HG02840 (cell line): ENCODE data around the gene CACNB1.

Experiments
- ATAC-seq: cut with Tn5 transposase; IDR thresholded peaks from one replicate; pipeline ENCODE4 v1.9.1; 2021; ENCODE audit warnings: mild to moderate bottlenecking, moderate library complexity, moderate number of reproducible peaks; ENCODE audit not compliant: unreplicated experiment, low FRiP score

The CACNB1 gene

GRCh38 chr17:39225959-39226683 lies 28.7 kb upstream of the CACNB1 start:
- ATAC-seq = no peak

DNA sequence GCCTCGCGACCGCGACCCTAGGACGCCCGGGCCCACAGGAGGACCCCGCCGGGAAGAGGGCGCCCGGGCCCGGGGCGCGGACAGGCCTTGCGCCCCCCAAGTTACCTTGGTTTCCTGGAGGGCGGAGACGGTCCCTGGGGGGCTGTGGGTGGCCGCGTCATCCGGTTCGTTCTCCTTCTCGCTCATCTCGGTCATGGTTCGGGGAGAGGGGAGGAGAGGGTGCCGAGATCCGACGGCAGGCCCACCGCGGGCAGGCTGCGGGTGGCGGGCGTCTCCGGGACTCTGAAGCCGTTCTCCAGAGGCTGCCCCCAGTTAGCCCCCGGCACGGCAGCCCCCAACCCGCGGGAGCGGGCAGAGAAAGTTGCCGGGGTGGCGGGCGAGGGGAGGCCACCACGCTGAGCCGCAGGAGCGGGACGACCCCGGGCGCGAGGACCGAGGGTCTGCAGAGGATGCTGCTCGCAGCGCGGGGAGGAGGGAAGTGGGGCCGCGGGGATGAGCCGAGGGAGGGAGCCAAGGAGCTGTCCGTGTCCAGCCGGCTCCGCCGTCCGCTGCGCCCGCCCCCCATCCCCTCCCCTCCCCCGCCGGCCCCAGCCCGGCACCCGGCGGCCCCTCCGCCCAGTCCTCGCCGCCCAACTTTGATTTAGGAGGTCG lies 28.0 kb upstream of the CACNB1 start, which contains the start of gene STAC2:
Gene STAC2 (minus strand): TSS at position 638 of the 651 bp plus-strand sequence. CDS start 443 bp downstream, at position 195.
- ATAC-seq = no peak

- no peak for ATAC-seq
These were observed 27.4 kb upstream of the CACNB1 start for GRCh38 chr17:39224778-39225307.

GRCh38 chr17:39223907-39224777 lies 26.7 kb upstream of the CACNB1 start:
- no peak for ATAC-seq

DNA sequence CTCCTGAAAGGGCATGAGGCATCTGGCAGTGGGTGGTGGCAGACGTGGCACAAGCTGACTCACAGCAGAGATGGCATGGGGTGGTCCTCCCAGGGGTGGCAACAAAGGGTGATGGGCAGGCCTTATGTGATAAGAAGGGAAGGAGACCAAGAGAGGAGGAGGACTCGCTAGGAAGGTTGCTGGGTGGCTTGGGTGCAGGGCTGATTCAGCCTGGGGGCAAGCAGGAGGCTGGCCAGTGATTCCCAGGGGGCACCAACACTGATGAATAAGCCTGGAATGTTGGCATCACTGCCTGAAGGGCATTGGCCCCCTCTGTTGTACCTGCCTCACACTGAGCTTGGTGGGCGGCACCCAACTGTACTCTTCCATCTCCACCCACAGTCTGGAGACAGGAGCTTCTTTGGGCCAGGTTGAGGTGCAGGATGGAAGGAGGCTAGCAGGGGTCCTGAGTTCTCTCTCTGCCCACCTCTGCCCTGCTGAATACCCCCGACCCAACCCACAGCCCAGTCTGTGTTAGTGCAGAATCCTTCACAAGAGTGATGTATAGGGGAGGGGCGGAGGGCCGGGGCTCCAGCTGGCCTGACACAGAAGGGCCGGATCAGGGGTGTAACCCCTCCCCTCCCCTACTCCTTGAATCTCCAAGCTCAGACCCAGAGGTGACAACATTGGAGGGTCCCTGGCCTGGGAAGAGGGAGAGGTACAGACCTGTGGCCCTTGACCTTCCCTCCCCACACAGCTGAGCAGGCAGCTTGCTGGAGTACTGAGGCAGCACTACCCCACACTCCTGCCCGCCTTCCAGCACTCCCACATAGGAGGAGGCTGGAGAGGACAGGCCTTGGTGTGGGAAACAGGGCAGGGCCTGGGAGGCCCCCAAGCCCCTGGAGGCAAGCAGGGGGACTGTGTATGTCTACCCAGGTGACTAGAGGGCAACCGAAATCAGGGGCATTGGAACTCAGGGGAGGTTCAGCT lies 25.7 kb upstream of the CACNB1 start:
- ATAC-seq = no peak

DNA sequence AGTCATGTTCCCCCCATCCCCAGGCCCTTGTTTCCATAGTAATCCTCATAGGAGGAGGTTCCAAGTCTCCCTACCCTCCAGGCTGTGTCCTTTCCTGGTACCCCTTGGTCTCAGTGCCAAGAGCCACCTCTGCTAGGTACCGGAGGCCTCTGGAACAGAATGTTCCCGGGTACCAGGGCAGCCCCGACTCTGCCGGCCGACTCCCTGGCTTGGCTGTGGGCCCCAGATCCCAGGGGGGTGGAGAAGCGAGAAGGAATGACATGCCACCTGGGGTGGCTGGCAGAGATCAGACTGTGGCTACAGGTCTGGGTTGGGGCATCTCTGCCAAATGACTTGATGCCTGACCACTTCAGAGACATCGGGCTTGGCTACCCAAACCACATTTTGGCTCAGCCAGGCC lies 24.7 kb upstream of the CACNB1 start:
- no peak for ATAC-seq

DNA sequence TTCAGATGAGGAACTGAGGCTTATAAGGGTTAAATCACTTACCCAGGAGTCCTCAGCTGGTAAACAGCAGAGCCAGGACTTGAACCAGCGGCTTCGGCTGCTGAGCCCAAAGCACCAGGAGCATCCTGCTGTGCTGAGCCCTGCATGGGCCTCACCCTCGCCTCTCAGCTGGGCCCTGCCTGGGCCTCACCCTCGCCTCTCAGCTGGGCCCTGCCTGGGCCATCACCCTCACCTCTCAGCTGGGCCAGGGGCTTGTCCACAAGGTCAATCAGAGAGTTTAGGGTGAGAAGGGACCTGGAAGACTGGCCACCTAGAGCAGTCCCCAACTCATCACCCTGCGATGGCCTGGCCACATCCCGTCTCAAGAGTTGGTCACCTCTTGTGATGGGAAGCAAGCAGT lies 24.1 kb upstream of the CACNB1 start:
- ATAC-seq = no peak

DNA sequence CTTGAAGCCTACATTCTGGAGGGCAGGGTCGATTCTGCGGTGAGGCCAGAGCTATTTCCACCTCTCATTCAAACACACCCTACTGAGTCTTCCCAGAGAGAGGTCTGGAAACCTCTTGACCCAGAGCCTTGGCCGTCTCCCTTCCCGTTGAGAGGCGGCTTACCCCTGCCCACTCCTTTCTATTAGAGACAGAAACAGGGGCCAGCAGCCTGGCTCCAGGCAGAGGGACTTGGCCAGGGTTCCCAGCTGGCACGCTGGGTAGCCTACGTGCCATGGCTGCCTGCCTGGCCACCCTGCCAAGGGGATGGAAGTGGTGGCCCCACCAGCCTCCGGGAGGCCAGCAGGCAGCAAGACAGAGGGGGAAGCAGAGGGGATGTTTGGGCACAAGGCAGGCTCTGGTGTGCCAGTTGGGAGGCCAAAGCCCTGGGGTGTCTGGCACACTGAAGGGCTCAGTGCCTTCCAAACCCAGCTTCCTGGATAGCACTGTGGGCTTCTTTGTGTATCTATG lies 22.2 kb upstream of the CACNB1 start:
- no peak for ATAC-seq

DNA sequence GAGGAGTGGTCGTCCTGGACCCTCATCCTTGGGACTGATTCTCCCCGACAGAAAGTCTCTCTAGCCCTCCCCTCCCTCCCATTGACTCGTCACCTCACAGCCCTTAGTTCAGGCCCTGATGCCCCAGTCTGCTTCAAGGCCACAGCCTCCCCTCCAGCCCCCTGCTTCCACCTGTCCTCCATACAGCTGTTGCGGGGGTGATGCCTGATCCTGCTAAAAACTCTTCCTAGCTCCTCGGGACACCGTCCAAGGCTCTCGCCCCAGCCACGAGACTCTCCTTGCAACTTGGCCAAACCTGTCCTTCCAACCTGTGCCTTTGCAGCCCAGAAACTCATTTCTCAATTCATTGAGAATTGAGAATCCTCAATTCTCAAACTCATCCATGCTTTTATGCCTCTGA lies 21.4 kb upstream of the CACNB1 start:
- no peak for ATAC-seq

- no peak for ATAC-seq
These were observed 20.4 kb upstream of the CACNB1 start for GRCh38 chr17:39217734-39218369.

DNA sequence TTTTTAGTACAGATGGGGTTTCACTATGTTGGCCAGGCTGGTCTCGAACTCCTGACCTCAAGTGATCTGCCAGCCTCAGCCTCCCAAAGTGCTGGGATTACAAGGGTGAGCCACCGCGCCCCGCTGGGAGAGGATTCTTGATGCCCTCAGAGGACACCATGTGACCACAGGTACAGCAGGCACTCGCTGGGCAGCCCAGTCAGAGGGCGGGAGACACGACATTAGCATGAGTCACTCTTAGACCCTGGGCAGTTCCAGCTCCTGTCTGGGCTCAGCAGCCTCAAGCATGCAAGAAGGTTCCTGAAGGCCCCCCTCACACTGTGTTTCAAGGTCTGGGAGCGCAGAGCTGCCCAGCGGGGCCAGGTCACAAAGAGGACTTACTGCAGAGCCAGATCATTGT lies 16.4 kb upstream of the CACNB1 start:
- no peak for ATAC-seq

DNA sequence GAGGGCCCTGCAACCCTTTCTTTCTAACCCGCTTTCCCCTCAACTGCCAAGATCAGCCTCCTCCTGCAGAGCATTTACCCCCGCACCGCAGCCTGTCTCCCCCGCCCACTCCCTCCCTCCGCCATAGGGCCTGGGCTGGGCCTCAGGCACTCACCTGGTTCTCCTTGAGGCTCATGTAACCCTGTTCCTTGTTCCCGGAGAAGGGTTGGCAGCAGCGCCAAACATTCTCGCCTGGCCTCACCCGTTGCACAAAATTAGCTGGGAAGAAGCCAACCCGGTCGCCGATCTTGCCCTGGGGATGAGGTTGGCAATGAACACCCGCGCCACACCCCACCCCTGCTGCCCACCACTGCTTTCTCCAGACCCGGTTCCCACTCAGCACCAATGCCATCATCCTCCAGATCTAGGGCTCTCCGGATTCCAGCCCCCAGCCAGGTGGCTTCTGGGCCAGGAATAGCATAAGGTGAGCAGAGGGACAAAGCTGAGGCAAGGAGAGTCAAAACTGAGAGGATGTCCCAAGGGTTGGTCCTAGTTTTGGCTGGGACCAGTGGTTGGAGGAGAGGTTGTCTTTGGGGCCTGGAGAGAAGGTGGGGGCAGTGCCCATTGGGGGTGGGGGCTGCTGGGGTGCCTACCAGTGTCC lies 15.5 kb upstream of the CACNB1 start:
- no peak for ATAC-seq

DNA sequence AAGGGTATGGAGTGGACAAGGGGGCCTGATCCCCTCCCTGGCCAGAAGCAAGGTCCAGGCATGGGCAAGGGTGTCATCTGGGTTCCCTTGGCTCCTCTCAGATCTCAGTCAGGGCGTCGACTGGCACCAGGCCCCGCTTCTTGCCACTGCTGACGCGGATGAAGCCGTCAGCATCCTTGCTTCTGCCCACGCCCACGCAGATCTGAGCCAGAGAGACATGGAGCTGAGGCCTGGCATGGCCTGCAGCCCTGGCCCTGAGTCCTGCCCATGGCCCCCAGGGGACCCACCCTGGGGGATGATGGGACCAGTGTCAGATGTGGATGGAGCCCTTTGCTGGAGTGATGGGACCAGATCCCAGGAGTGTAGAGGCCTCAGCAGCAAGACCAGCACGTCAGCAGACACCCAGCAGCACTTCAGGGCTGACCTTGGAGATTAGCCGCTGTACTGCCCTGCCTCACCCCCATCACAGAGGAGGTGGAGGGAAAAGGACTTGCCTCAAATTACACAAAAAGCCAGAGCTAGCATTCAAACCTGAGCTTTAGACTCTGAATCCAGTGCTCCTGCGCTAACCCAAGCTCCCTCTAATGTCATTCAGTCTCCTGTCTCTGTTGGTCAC lies 14.8 kb upstream of the CACNB1 start:
- ATAC-seq = no peak

DNA sequence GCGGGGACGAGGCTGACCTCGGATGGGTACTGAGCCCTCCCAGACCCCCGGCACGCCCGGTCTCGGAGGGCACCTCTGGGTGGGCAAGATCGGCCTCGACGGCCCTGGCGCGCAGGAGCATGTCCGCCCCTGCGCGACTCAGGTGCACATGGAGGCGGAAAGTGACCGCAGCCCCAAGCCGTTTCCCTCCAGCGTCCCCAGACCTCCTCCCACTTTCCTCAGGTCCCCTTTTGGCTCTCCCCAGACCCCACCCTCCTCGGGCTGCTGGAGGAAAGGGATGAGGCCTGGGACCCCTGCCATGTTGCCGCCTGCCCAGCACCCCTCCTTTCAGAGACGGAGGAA lies 12.6 kb upstream of the CACNB1 start:
- no peak for ATAC-seq

GRCh38 chr17:39209317-39210092 lies 12.0 kb upstream of the CACNB1 start:
- no peak for ATAC-seq

GRCh38 chr17:39208893-39209292 lies 11.4 kb upstream of the CACNB1 start:
- no peak for ATAC-seq

- no peak for ATAC-seq
These were observed 10.7 kb upstream of the CACNB1 start for GRCh38 chr17:39208136-39208535.

- ATAC-seq = no peak
These were observed 7.7 kb upstream of the CACNB1 start for GRCh38 chr17:39205112-39205526.
